HG03280 (cell line): Measurements from ENCODE around the gene GRIK5.
"Not testable (repeated sequence)": the region's sequence is repeated elsewhere in the genome, so short reads cannot be mapped to it uniquely, and the experiment has no call there.

Source experiments
- ATAC-seq: cut with Tn5 transposase; IDR thresholded peaks from one replicate; pipeline ENCODE4 v1.9.1; 2021; ENCODE audit warnings: mild to moderate bottlenecking, moderate library complexity; ENCODE audit not compliant: unreplicated experiment

GRIK5 gene

DNA sequence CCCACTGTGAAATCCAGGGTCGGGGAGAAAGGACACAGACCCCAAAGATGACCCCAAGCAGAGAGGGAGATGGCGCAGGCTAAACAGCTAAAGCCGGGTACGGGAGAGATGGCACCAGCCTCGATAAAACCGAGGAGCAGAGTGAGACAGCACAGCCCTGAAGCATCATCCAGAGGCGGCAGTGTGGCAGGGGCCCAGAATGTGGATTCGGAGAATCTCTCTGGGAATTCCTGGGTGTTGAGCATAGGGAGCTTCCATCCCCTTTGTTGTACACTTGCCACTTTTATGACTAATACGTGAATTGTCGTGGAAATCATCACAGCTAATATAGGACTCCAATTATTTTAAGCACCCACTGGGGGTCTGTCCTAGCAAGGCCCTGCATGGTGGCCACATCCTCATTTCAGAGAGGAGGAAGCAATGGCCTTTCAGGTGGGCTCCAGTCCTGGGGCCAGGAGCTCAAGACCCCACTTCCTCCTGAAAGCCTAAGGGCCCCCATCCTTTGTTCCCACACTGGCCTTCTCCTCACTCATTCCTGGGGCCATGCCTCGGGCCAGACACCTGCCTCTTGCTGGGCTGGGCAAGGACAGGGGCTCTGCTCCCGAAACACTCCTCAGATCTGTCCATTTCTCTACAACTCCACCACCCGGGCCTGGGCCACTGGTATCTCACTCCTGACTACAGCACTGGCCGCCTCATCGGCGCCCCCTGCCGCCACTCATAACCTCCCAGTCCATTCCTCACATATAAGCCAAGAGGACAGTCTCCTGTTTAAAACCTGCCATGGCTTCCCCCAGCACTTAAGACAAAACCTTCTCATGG, 46.7 kb downstream of the GRIK5 start:
- no peak for ATAC-seq

- no peak for ATAC-seq
These were observed 47.4 kb downstream of the GRIK5 start for GRCh38 chr19:42022616-42023015.

GRCh38 chr19:42021185-42021584, 48.8 kb downstream of the GRIK5 start:
- no peak for ATAC-seq

DNA sequence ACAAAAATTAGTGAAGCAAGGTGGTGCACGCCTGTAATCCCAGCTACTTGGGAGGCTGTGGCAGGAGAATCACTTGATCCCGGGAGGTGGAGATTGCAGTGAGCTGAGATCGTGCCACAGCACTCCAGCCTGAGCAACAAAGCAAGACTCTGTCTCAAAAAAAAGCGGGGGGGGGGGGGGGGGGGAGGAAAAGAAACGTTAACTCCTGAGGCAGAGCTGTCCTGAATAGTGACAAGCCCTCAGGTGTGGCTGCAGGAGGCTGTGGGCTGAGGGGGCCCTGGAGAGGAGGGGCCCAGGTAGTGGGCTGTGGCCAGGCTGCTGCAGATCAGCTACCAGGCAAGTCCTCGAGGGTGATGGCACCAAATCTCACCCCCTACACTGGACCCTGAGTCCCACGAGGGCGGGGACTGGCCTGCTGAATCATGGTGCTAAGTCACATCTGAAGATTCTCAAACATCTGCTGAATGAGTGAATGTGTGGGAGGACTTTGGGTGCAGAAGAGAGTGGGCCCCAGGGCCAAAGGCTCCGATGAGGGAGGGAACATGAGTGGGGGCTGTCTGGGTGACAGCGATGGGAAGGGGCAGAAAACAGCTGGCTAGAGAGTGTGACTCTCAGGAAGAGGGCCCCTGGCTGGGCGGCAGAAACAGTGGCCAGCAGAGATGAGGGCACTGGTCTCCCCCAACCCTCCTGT, 51.4 kb downstream of the GRIK5 start:
- no peak for ATAC-seq

DNA sequence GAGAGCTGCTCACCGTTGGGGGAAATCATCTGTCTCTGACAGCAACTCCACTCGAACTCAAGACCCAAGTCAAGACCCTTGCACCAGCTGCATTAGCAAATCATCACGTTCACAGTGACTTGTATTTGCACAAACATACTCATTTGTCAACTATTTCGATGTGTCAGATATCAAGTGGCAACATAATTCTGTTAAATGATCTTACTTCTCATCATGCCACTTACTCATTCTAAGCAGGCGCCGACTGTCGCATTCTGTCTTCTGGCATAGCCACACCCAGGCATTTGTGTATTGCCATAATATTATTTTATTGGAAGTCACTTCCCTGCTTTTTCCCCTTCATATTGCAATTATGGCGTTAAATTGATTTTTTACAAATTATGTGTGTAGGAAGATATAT, 53.0 kb downstream of the GRIK5 start:
- no peak for ATAC-seq

GRCh38 chr19:42012747-42013146, 57.3 kb downstream of the GRIK5 start:
- ATAC-seq = not testable (repeated sequence)

DNA sequence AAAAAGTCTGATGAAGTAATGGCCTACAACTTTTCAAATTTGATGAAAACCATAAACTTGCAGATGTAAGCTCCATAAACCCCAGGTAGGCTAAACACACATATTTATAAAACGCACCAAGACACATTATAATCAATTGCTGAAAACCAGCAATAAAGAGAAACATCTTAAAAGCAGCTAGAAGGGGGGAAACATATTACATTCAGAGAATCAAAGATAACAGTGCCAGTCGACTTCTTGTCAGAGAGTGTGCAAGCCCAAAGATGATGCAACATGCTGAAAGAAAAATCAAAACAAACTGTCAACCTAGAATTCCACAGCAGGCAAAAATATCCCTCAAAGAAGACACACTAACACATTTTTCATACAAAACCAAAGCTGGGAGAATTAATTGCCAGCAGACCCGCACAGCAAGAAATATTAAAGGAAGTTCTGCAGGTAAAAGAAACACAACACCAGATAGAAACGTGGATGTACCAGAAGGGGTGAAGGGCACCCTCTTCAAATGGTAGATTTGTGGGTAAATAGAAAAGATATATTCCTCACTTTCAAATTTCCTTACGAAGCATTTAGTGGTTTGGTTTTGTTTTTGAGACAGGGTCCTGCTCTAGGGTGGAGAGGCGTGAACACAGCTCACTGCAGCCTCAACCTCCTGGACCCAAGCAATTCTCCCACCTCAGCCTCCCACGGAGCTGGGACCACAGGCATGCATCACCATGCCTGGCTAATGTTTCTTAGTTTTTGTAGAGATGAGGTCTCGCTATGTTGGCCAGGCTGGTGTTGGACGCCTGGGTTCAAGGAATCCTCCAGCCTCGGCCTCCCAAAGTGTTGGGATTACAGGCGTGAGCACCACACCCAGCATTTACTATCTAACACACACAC, 59.5 kb downstream of the GRIK5 start:
- ATAC-seq = no peak

GRCh38 chr19:42006569-42006968, 63.4 kb downstream of the GRIK5 start:
- ATAC-seq = no peak

GRCh38 chr19:42005504-42005903, 64.5 kb downstream of the GRIK5 start:
- no peak for ATAC-seq

DNA sequence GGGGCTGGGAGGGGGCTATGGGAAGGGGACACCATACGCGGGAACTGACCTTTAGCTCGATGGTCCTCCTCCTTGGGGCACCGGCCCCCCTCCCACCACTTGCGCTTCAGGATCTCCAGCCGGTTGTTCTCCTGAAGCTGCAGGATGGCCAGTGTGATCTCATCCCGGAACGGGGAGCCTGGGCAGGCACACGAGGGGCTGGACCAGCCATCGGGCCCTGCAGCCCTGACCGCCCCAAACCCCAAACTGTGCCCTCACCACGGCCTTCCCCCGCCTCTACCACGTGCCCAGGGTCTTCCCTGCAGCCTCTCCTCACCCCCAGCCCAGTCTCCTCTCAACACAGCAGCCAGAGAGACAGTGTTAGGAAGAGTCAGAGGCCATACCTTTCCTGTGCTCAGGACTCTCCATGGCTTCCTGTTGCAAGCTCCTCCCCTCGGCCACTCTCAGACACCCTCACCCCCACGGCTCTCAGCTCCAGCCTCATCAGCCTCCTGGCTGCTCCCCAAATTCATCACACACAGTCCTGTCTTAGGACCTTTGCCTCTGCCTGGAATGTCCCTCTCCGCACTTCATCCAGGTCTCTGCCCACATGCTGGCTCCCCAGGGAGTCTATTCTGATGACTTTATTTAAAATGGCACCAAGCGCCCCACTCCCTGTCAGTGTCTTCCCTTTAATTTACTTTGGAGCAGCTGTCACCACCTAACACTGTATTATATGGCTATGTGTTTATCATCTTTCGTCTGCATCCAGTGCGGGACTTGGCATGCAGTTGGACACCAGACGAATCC, 66.3 kb downstream of the GRIK5 start:
- ATAC-seq = no peak

DNA sequence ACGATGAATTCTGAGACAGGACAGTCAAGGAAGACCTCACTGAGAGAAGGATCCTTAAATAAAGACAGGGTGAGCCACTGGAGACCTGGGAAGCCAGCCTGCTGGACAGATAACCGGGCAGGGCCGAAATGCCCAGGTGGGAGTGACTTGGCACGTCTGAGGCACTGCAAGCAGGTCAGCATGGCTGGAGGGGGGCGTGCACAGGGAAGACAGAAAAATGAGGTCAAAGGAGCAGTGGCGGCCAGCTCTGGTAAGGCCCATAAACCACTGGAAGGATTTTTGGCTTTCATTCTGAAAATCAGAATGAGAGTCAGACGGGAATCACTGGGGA, 70.2 kb downstream of the GRIK5 start:
- ATAC-seq = no peak

DNA sequence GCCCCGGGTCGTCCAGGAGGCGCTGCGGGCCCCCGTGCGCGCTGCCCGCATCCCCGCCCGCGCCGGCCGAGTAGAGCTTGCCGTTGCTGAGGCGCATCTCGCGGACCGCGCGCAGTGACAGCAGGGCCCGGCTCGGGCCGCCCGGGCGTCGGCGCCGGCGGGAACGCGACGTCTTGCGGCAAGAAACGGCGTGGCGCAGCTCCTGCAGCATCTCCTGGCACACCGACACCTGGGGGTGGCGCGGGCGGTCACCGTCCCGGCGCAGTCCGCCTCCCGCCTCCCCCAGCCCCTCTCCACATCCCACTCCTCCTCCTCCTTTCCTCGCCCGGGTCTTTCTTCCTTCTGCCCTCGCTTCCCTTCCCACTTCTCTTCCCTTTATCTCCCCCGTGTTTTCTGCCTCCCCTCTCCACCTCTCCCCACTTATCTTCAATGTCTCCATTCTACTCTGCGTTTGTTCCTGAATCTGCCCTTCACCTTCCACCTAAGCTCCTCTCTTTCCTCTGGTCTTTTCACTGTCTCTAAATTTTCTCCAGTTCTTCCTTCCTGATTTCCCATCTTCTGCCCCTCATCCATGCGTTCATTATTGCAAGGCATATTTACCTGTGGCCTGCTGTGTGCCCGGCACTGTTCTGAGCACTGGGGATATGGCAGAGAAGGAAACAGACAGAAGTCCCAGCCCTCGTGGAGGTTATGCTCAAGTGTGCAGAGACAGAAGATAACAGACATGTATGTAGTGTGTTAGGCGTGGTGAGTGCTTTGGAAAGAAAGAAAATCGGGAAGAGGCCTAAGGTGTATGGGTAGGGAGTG, 70.7 kb downstream of the GRIK5 start:
- ATAC-seq = no peak

GRCh38 chr19:41998246-41999020, 71.6 kb downstream of the GRIK5 start:
- no peak for ATAC-seq

GRCh38 chr19:41997851-41998229, 72.2 kb downstream of the GRIK5 start:
- ATAC-seq = no peak

DNA sequence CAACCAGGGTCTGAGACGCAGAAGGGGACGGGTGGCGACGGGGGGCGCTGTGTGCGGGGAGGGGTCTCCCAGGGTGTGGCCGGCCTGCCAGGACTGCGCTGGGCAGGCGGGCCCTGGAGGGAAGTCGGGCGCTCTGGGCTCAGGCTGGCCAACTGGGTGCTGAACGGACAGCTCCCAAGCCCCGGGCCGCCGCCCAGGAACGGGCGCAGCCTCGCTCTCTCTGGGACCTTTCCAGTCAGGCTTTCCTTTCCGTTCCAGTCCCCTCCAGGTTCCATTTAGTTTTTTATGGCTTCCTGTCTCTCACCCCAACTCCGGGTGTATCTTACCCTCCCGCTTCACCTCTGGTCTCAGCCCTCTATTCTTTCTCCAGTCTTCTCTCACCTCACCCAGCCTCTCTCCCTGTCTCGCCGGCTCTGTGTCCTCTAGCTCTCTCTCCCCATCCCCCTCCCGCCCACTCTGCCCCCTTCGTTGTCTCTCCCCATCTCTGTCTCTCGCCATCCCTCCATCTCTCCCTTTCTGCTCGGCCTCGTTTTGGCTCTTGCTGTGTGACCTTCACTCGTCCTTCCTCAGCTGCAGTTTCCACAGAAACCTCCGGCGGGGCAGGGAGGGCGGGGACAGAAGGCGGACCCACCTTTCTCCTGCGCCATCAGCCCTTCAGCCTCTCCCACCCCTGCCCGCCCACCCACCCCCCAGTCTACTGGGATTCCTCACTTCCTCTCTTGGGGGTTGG, 72.7 kb downstream of the GRIK5 start:
- no peak for ATAC-seq

DNA sequence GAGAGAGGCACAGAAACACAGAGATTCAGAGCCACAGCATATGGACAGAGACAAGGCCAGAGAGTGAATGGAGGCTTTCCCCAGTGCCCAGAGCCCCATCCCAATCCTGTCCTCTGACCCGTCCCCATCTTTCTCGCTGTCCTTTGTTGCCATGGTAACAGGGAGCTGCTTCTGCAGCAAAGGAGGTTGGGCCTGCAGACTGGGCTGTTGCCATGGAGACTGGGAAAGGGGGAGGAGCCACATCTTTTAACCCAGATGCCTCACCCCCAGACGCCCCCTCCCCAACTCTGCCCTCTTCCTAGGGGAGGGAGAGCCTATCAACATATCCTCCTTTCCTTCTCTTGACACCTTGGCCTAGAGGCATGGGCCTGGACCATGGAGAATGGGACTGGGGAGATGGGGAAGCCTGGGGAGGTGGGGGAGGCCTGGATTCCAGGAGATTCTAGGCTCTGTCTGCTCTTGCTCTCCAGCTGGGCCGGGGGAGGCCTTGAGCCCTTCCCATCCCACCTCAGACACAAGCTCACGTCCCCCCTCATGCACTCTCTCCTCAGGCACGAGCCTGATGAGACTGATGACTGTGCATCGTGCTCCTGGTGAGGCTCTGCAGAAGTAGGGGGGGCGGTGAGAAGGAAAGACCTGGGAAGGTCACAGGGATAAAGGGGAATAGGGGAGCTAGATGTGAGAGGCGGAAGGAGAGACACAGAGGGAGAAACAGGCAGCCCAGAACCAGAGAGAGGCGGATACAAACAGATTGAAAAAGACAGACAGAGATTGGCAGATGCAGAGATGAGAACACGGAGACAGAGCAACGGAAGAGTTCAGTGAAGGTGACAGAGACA, 73.8 kb downstream of the GRIK5 start:
- ATAC-seq = no peak
